GM23248 (cell line): ENCODE measurements around the gene RNF130.

Experiments used
- EZH2 ChIP-seq: fragments of 200-600 bp; sonication (generic); IDR thresholded peaks from 2 replicates; pipeline ENCODE4 v1.6.1; 2018; ENCODE audit warnings: antibody characterized with exemption, mild to moderate bottlenecking; ENCODE audit not compliant: insufficient read depth, poor library complexity, severe bottlenecking
- EZH2phosphoT487 ChIP-seq: fragments of 200-600 bp; sonication (generic); IDR thresholded peaks from 2 replicates; pipeline ENCODE4 v1.6.1; 2018; ENCODE audit warnings: antibody characterized with exemption, moderate library complexity, mild to moderate bottlenecking, low read depth; ENCODE audit not compliant: insufficient read depth

DNA sequence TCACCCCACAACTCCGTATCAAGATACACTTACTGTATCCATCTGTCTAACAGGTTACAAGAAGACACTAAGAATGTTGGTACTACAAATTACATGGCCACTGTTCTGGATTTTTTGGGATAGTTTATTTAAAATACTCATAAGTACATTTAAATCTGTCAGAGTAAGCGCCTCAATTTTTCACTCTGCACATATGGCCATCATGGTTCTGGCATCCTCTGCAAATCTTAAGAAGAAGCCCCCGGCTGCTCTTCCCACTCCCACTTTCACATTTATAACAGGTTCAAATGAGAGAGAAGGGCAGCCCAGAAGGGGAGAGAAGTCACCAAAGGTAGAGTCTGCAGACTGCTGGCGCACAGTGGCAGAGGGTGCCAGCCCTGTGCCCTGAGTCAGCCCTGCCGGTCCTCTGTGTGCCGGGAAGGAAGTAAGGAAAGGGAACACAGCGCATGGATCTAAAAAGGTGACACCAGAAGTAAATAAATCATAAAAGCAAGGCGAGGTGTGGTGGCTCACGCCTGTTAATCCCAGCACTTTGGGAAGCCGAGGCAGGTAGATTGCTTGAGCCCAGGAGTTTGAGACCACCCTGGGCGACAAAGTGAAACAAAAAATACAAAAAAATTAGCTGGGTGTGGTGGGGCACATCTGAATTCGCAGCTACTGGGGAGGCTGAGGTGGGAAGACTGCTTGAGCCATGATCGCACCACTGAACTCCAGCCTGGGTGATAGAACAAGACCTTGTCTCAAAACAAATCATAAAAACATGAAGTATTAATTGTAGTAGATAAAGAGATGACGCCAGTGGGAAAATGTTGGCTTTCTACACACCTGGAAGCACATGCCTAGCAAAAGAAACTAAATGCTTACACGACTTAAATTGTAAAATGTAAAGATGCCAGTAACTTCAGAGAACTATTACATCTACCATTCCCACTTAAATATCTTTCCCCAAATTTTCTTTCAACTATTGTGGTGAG, 30.0 kb downstream of the RNF130 start:
- TF ChIP-seq EZH2phosphoT487 (no peak), EZH2 (no peak)
